PC-3 (cell line): ENCODE results near the gene ZIC4.

ENCODE experiments used
- CTCF ChIP-seq: fragments of 300-600 bp; sonication (generic); conservative IDR thresholded peaks from 2 replicates; pipeline ENCODE4 v1.5.1; 2017; ENCODE audit warnings: antibody characterized with exemption, low read depth, mild to moderate bottlenecking, low read length
- EZH2 ChIP-seq: fragments of 300-600 bp; sonication (generic); IDR thresholded peaks from one replicate; pipeline ENCODE4 v1.6.1; 2017; ENCODE audit warnings: antibody characterized with exemption, mild to moderate bottlenecking, low read length; ENCODE audit not compliant: unreplicated experiment

GRCh38 chr3:147406028-147406931 is at the start of gene ZIC4:
- TF ChIP-seq CTCF (no peak), EZH2 (no peak)
